HL-60 (cell line): ENCODE results near the gene BCAS3.

Experiments
- DNase-seq, 2 experiments: peaks; one replicate each; pipeline ENCODE4 v3.0.0-alpha.2; 2010 to 2020; ENCODE audit warnings: low read depth in 1 of 2, low spot score in 1 of 2
- H3K27ac ChIP-seq: fragments of 250-450 bp; sonication (Bioruptor Pico); replicated peaks from 2 replicates; pipeline ENCODE4 v1.5.1; 2020; ENCODE audit warnings: mild to moderate bottlenecking, moderate library complexity
- H3K27me3 ChIP-seq: fragments of 250-450 bp; sonication (Bioruptor Pico); 2 replicates; pipeline ENCODE4 v1.5.1; 2021; ENCODE audit warnings: mild to moderate bottlenecking, moderate library complexity; ENCODE audit not compliant: insufficient read depth, poor library complexity, severe bottlenecking
- H3K4me3 ChIP-seq: replicated peaks from 2 replicates; pipeline ENCODE4 v1.5.1; 2011; ENCODE audit warnings: mild to moderate bottlenecking, control low read depth, low read length; ENCODE audit not compliant: insufficient read depth
- GABPA ChIP-seq: IDR thresholded peaks from 2 replicates; pipeline ENCODE4 v1.6.1; 2012; ENCODE audit warnings: low read depth
- POLR2AphosphoS5 ChIP-seq: IDR thresholded peaks from 2 replicates; pipeline ENCODE4 v1.6.1; 2012; ENCODE audit warnings: low read depth
- SPI1 ChIP-seq: IDR thresholded peaks from 2 replicates; pipeline ENCODE4 v1.6.1; 2012; ENCODE audit warnings: low read depth, mild to moderate bottlenecking, borderline replicate concordance
- TF ChIP-seq, protein P1 (sequence below): IDR thresholded peaks from one replicate; pipeline ENCODE4 v1.5.1; 2011; ENCODE audit warnings: low read length, control low read depth, inconsistent platforms; ENCODE audit not compliant: insufficient read depth
- TF ChIP-seq, protein P2 (sequence below): IDR thresholded peaks from 2 replicates; pipeline ENCODE4 v1.6.1; 2012; ENCODE audit warnings: low read depth; ENCODE audit not compliant: insufficient replicate concordance

The BCAS3 gene

DNA sequence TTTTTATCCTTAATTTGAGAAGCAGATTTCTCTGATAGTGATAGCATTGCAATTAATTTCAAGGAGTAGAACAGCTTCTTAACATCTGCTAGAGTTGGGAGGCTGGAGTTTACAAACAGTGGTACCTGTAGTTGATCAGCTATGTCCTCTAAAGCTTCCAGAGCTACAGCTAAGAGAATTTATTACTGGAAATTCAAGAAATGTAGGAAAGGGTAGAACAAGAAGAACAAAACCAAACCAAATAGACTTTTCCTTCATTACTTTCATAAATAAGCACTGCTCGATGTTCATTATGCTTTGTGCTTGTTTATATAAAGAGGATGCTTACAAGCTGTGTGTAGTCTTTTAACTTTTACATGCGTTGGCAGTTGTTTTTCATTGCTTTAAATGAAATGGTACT, 388.4 kb downstream of the BCAS3 start:
- TF ChIP-seq SPI1 (no peak), GABPA (no peak), POLR2AphosphoS5 (no peak)
- TF ChIP-seq, protein P1, sequence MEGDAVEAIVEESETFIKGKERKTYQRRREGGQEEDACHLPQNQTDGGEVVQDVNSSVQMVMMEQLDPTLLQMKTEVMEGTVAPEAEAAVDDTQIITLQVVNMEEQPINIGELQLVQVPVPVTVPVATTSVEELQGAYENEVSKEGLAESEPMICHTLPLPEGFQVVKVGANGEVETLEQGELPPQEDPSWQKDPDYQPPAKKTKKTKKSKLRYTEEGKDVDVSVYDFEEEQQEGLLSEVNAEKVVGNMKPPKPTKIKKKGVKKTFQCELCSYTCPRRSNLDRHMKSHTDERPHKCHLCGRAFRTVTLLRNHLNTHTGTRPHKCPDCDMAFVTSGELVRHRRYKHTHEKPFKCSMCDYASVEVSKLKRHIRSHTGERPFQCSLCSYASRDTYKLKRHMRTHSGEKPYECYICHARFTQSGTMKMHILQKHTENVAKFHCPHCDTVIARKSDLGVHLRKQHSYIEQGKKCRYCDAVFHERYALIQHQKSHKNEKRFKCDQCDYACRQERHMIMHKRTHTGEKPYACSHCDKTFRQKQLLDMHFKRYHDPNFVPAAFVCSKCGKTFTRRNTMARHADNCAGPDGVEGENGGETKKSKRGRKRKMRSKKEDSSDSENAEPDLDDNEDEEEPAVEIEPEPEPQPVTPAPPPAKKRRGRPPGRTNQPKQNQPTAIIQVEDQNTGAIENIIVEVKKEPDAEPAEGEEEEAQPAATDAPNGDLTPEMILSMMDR, result no peak
- no peak overlapping the region for H3K27ac ChIP-seq
- DNase-seq, result no peak

DNA sequence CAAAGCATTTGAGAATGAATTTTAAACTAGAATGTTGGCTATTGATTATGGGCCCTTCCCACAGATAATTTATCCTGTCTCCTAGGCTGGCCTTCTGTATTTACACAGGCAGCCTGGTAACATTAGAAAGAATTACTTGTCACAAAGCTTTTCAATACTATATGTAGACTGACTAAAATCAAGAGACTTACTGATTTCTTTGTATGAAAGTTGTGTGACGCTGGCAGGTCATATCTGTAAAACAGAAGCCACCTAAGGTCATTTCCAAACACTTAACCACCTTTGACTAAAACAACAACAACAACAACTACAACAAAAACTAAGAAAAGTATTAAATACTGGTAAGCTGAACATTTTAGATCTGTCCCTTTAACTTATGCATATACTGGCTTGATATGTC, 393.0 kb downstream of the BCAS3 start:
- TF ChIP-seq, protein P1, result no peak
- TF ChIP-seq, protein P2, sequence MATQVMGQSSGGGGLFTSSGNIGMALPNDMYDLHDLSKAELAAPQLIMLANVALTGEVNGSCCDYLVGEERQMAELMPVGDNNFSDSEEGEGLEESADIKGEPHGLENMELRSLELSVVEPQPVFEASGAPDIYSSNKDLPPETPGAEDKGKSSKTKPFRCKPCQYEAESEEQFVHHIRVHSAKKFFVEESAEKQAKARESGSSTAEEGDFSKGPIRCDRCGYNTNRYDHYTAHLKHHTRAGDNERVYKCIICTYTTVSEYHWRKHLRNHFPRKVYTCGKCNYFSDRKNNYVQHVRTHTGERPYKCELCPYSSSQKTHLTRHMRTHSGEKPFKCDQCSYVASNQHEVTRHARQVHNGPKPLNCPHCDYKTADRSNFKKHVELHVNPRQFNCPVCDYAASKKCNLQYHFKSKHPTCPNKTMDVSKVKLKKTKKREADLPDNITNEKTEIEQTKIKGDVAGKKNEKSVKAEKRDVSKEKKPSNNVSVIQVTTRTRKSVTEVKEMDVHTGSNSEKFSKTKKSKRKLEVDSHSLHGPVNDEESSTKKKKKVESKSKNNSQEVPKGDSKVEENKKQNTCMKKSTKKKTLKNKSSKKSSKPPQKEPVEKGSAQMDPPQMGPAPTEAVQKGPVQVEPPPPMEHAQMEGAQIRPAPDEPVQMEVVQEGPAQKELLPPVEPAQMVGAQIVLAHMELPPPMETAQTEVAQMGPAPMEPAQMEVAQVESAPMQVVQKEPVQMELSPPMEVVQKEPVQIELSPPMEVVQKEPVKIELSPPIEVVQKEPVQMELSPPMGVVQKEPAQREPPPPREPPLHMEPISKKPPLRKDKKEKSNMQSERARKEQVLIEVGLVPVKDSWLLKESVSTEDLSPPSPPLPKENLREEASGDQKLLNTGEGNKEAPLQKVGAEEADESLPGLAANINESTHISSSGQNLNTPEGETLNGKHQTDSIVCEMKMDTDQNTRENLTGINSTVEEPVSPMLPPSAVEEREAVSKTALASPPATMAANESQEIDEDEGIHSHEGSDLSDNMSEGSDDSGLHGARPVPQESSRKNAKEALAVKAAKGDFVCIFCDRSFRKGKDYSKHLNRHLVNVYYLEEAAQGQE, result no peak
- no peak for TF ChIP-seq GABPA
- no peak for TF ChIP-seq POLR2AphosphoS5
- TF ChIP-seq SPI1, result no peak
- no peaks in the 10 kb centered on the region for H3K27me3 ChIP-seq
- DNase-seq, result no peak
- no peak overlapping the region for H3K4me3 ChIP-seq
- no peak overlapping the region for H3K27ac ChIP-seq

More for the DNA sequence above, 388.4 kb downstream of the BCAS3 start:
- Histone ChIP-seq H3K27me3 (no peaks in the 10 kb centered on the region), H3K4me3 (no peak overlapping the region)

DNA sequence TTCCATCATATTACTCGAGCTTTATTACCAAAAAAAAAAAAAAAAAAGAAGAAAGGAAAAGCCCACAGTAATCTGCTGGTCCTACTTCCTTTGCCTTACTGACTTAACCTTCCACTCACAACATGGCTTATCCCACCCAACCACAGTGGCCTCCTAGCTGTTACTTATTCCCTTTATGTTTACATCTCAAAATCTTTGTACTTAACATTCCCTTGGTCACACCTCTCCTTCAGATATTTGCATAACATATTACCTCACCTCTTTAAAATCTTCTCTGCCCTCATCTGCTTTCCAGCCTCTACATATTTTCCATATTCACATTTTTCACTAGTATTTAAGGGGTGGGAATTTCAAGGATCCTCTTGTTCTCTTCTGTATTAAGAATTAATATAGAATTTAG, 395.0 kb downstream of the BCAS3 start:
- TF ChIP-seq, protein P1, result no peak
- TF ChIP-seq GABPA, result no peak
- TF ChIP-seq POLR2AphosphoS5, result no peak
- TF ChIP-seq, protein P2, result no peak
- TF ChIP-seq SPI1, result no peak
- Histone ChIP-seq H3K27me3 (no peaks in the 10 kb centered on the region), H3K27ac (no peak overlapping the region), H3K4me3 (no peak overlapping the region)
- no peak for DNase-seq

DNA sequence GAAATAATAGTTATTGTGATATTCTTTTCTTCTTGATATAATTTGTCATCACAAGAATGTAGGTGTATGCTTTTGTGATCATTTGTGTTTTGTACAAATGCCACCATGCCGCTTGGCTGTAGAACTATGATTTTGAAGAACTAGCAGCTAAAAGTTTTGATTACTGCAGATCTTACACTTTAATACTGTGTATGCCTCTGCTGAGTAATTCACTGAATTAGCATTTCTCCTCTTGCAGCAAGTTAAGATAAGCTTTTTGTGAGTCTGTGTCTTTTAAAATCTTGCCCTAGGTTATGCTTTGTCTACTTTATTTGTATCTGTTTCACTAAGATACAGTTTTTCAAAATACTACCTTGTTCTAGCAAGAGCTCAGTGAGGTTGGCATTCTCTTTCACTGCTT, 395.5 kb downstream of the BCAS3 start:
- H3K27ac ChIP-seq, result no peak overlapping the region

More for the DNA sequence above, 395.5 kb downstream of the BCAS3 start:
- Histone ChIP-seq H3K27me3 (no peaks in the 10 kb centered on the region), H3K4me3 (no peak overlapping the region)
- TF ChIP-seq, protein P1, result no peak
- TF ChIP-seq SPI1, result no peak
- TF ChIP-seq POLR2AphosphoS5, result no peak
- TF ChIP-seq, protein P2, result no peak
- TF ChIP-seq GABPA, result no peak
- no peak for DNase-seq
